HG02610 (cell line): ENCODE data around the gene TMIGD1.

ENCODE experiments used
- ATAC-seq: cut with Tn5 transposase; IDR thresholded peaks from one replicate; pipeline ENCODE4 v1.9.1; 2021; ENCODE audit warnings: mild to moderate bottlenecking, moderate library complexity; ENCODE audit not compliant: unreplicated experiment

TMIGD1 gene

GRCh38 chr17:30336369-30337171 lies 2.7 kb upstream of the TMIGD1 start:
- no peak for ATAC-seq

- no peak for ATAC-seq
These were observed 564 bp upstream of the TMIGD1 start for GRCh38 chr17:30334421-30334820.

GRCh38 chr17:30332057-30332542 lies 1.8 kb downstream of the TMIGD1 start:
- peak; percentile 66 for ATAC-seq

GRCh38 chr17:30326809-30327208 lies 7.0 kb downstream of the TMIGD1 start:
- no peak for ATAC-seq

- ATAC-seq, result no peak
These were observed 9.1 kb downstream of the TMIGD1 start for GRCh38 chr17:30324723-30325122.

- ATAC-seq, result peak; percentile 66
These were observed 9.9 kb downstream of the TMIGD1 start for GRCh38 chr17:30323895-30324319.

GRCh38 chr17:30323262-30323894 lies 10.5 kb downstream of the TMIGD1 start:
- ATAC-seq, result no peak

- no peak for ATAC-seq
These were observed 12.5 kb downstream of the TMIGD1 start for GRCh38 chr17:30321314-30321713.

- ATAC-seq, result no peak
These were observed 15.7 kb downstream of the TMIGD1 start for GRCh38 chr17:30318155-30318554.

GRCh38 chr17:30316736-30317135 lies 17.1 kb downstream of the TMIGD1 start:
- no peak for ATAC-seq

GRCh38 chr17:30315106-30315505 lies 18.8 kb downstream of the TMIGD1 start:
- ATAC-seq, result no peak

GRCh38 chr17:30314474-30314873 lies 19.4 kb downstream of the TMIGD1 start:
- ATAC-seq, result no peak

GRCh38 chr17:30312226-30312625 lies 21.6 kb downstream of the TMIGD1 start:
- no peak for ATAC-seq

GRCh38 chr17:30310562-30310961 lies 23.3 kb downstream of the TMIGD1 start:
- ATAC-seq, result no peak

- ATAC-seq, result no peak
These were observed 24.3 kb downstream of the TMIGD1 start for GRCh38 chr17:30309591-30309990.

GRCh38 chr17:30308406-30308805 lies 25.5 kb downstream of the TMIGD1 start:
- no peak for ATAC-seq

GRCh38 chr17:30304778-30305177 lies 29.1 kb downstream of the TMIGD1 start:
- no peak for ATAC-seq

- ATAC-seq, result no peak
These were observed 31.6 kb downstream of the TMIGD1 start for GRCh38 chr17:30302241-30302640.

- no peak for ATAC-seq
These were observed 33.0 kb downstream of the TMIGD1 start for GRCh38 chr17:30300818-30301217.

GRCh38 chr17:30299000-30299399 lies 34.9 kb downstream of the TMIGD1 start:
- ATAC-seq, result no peak

GRCh38 chr17:30297715-30298114 lies 36.1 kb downstream of the TMIGD1 start:
- no peak for ATAC-seq

GRCh38 chr17:30296499-30297080 lies 37.3 kb downstream of the TMIGD1 start:
- no peak for ATAC-seq
